GM12801 (cell line): ENCODE results near the gene CRYBA2.

Experiments used
- TF ChIP-seq, protein P1 (sequence below): IDR thresholded peaks from one replicate; pipeline ENCODE4 v1.5.1; 2011; ENCODE audit warnings: control low read depth; ENCODE audit not compliant: insufficient read length; ENCODE audit errors: extremely low read depth

Gene CRYBA2

DNA sequence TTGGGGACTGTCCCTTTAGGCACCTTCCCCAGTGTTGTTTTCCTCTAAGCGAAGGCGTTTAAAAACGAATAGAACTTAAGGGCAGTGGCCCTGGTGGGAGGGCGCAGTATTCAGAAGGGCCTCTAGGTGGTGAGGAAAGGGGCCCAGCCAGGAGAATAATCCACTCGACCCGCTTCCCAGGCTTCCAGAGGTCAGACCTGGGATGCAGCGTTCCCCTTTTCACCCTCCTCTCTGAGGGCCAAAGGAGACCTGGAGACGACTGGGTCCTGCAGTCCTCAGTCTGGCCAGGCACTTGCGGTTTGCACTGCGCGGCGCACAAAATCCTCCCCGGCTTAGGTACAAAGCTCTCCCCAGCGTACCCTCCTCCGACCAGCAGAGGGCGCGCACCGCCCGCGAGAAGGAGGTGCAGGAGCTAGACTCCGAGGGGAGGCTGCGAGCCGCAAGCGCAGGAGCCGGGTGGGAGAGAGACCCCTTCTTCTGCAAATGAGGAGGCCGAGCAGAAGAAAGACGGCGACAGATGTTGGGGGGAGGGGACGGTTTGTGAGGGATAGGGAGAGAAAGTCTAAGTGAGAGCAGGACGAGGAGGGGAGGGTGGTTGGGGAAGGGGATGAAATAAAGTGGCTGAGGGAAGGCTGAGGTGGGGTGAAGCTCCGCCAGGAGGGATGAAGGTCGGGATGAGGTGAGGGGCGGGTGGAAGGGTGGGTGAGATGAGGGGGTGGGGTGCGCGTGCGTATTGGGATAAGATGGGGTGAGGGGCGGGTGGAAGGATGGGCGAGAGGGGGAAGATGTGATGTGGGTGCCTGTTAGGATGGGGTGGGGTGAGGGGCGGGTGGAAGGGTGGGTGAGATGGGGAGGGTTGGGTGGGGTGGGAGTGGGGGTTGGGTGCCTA, 13.1 kb downstream of the CRYBA2 start:
- TF ChIP-seq, protein P1, sequence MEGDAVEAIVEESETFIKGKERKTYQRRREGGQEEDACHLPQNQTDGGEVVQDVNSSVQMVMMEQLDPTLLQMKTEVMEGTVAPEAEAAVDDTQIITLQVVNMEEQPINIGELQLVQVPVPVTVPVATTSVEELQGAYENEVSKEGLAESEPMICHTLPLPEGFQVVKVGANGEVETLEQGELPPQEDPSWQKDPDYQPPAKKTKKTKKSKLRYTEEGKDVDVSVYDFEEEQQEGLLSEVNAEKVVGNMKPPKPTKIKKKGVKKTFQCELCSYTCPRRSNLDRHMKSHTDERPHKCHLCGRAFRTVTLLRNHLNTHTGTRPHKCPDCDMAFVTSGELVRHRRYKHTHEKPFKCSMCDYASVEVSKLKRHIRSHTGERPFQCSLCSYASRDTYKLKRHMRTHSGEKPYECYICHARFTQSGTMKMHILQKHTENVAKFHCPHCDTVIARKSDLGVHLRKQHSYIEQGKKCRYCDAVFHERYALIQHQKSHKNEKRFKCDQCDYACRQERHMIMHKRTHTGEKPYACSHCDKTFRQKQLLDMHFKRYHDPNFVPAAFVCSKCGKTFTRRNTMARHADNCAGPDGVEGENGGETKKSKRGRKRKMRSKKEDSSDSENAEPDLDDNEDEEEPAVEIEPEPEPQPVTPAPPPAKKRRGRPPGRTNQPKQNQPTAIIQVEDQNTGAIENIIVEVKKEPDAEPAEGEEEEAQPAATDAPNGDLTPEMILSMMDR, result peak; percentile 63

DNA sequence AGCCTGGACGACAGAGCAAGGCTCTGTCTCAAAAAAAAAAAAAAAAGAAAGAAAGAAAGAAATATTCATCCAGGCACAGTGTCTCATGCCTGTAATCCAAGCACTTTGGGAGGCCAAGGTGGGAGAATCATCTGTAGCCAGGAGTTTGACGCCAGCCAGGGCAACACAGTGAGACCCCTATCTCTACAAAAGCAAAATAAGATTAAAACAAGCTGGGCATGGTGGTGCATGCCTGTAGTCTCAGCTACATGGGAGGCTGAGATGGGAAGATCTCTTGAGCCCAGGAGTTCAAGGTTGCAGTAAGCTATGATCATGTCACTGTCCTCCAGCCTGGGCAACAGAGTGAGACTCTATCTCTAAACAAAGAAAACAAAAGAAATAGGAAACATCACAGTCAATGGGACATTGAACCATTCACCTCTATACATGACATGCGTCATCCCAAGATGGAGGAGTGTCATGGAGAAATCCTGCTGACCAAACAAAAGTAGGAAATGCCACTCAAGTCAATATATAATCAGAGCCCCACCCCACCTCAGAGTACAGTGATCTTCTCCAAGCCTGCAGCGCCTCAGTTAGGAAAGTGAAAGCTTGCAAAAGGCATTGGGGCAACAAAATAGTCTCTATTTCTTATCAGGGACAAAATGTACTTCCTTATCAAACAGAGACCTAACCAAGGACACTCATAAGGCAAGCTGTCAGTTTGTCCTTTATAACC, 18.0 kb downstream of the CRYBA2 start:
- TF ChIP-seq, protein P1, result no peak

DNA sequence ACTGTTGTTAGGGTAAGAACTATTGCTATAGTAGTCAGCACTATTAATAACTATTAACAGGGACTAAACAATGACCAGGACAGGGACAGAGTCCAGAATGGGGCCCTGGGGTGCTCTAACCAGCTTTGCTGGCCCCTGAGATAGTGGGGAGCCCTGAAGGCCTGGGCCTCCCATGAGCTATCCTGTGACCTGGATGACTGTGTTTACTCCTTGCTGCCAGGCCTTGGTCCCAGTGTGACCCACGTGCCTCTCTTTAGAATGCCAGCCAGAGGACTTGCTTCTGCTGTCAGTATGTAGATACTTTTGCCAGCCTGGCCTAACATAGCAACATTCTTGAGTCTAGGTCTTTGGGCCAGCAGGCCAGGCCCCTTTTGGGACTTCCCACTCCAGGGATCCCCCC, 22.3 kb downstream of the CRYBA2 start:
- TF ChIP-seq, protein P1, result no peak

DNA sequence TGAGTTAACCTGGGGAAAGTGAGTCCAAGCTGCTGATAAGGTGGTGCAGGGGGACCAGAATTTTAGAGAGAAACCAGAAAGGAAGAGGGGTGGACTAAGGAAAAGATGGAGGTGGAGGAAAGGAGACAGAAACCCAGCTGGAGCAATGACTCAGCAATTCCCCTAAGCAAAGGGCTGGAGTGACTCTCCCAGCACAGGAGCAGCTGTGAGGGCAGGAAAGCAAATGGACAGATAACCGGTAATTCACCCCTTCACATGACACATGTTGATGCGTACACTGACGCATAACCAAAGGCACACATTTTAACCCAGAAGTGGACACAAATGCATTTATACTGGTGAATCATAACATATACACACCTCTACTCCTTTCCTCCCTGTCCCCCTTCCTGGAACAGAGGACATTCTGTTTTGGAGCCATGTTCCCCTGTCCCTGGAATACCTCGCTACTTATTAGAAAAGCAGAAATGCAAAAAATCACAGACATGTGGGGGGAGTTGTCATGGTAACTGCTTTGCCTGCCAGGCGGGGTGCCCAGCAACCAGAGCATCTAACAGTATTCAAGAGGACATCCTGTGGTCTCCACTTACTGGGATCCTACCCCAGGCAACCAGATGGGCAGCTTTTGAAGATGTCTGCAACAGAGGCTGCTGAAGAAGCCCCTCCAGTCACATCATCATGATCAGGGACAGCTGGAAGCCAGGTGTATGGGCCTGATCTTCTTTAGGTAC, 29.0 kb downstream of the CRYBA2 start:
- TF ChIP-seq, protein P1, result no peak

DNA sequence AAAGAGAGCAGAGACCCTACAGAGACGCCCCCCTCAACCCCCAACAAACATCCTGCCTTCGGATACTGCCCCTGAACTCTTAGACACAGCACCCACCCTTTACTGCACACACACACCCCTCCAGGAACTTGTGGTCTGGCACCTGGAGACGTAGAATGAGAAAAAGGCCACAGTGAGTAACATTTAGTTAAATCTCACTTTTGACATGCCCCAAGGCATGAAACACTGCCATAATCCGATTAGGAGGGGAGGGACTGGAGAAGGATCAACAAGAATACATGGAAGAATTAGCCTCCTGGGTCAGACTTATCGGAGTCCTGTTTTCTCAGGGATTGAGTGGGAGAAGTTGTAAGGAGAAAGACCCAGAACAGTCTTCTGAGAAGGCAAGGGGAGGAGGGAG, 29.6 kb downstream of the CRYBA2 start:
- TF ChIP-seq, protein P1, result no peak

DNA sequence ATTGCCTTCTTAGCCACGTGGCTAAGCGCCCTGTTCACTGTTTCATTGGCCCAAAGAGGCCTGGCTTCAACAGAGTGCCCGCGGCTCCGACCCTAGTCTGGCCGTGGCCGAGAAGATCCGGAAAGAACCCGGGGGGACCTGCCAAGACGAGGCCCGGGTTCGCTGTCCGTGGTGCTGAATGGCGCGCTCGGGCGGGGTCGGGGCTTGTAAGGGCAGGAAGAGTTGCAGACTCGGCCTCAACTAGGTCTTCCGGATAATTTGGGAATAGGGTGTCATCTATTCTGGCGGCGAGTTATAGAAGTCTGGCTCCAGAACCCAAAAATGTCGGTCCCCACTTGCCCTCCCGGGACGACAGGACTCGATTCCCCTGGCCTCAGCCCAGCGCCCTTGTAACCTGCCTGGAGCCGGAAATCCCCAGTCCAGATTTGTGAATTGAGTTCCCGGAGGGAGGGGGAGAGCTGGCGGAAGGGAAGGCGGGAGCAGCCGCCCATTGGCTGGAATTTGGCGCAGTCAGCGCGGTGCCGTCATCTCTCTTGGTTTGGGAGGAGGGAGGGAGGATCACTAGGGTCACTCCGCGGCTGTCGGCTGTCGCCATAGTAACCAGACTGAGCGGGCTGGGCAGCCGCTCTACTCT, 30.2 kb downstream of the CRYBA2 start:
- TF ChIP-seq, protein P1, result no peak
